Measurements from ENCODE around the gene GRK3.

GRK3 gene

GRCh38 chr22:25742918-25743708 lies 178.6 kb downstream of the GRK3 start:
- Histone ChIP-seq H3K36me3 (ENCODE audit: insufficient read depth, low read length) (no peaks in the 10 kb centered on the region), H3K27ac (ENCODE audit: low read depth, low read length) (no peak overlapping the region), H3K4me1 (ENCODE audit: insufficient read depth, low read length) (no peaks in the 10 kb centered on the region), H3K9me3 (ENCODE audit: low read length) (no peaks in the 10 kb centered on the region), H3K27me3 (ENCODE audit: control insufficient read depth in 1 of 2, insufficient read depth in 2 of 2, low read length in 2 of 2) (peaks cover 0 to 8% of the 10 kb centered on the region in 2 donors), H3K9ac (ENCODE audit: low read length) (no peak overlapping the region), H3K4me3 (ENCODE audit: low read depth in 1 of 2, low read length in 2 of 2) (no peak overlapping the region)

GRCh38 chr22:25744694-25745093 lies 180.2 kb downstream of the GRK3 start:
- no peak overlapping the region for H3K27ac ChIP-seq (ENCODE audit: low read depth, low read length)
- no peaks in the 10 kb centered on the region for H3K36me3 ChIP-seq (ENCODE audit: insufficient read depth, low read length)
- peaks cover 0 to 8% of the 10 kb centered on the region in 2 donors for H3K27me3 ChIP-seq (ENCODE audit: control insufficient read depth in 1 of 2, insufficient read depth in 2 of 2, low read length in 2 of 2)
- H3K9ac ChIP-seq (ENCODE audit: low read length) = no peak overlapping the region
- H3K4me3 ChIP-seq (ENCODE audit: low read depth in 1 of 2, low read length in 2 of 2) = no peak overlapping the region
- no peaks in the 10 kb centered on the region for H3K9me3 ChIP-seq (ENCODE audit: low read length)
- H3K4me1 ChIP-seq (ENCODE audit: insufficient read depth, low read length) = no peaks in the 10 kb centered on the region

GRCh38 chr22:25745341-25746011 lies 181.0 kb downstream of the GRK3 start:
- Histone ChIP-seq H3K9ac (ENCODE audit: low read length) (no peak overlapping the region), H3K4me1 (ENCODE audit: insufficient read depth, low read length) (no peaks in the 10 kb centered on the region), H3K4me3 (ENCODE audit: low read depth in 1 of 2, low read length in 2 of 2) (no peak overlapping the region), H3K36me3 (ENCODE audit: insufficient read depth, low read length) (no peaks in the 10 kb centered on the region), H3K27me3 (ENCODE audit: control insufficient read depth in 1 of 2, insufficient read depth in 2 of 2, low read length in 2 of 2) (peaks cover 0 to 8% of the 10 kb centered on the region in 2 donors), H3K9me3 (ENCODE audit: low read length) (no peaks in the 10 kb centered on the region), H3K27ac (ENCODE audit: low read depth, low read length) (no peak overlapping the region)

GRCh38 chr22:25746012-25746373 lies 181.5 kb downstream of the GRK3 start:
- no peak overlapping the region for H3K9ac ChIP-seq (ENCODE audit: low read length)
- H3K4me1 ChIP-seq (ENCODE audit: insufficient read depth, low read length) = no peaks in the 10 kb centered on the region
- peaks cover 0 to 8% of the 10 kb centered on the region in 2 donors for H3K27me3 ChIP-seq (ENCODE audit: control insufficient read depth in 1 of 2, insufficient read depth in 2 of 2, low read length in 2 of 2)
- H3K4me3 ChIP-seq (ENCODE audit: low read depth in 1 of 2, low read length in 2 of 2) = no peak overlapping the region
- H3K36me3 ChIP-seq (ENCODE audit: insufficient read depth, low read length) = no peaks in the 10 kb centered on the region
- H3K9me3 ChIP-seq (ENCODE audit: low read length) = no peaks in the 10 kb centered on the region
- H3K27ac ChIP-seq (ENCODE audit: low read depth, low read length) = no peak overlapping the region

GRCh38 chr22:25747245-25747944 lies 182.9 kb downstream of the GRK3 start:
- no peaks in the 10 kb centered on the region for H3K9me3 ChIP-seq (ENCODE audit: low read length)
- H3K36me3 ChIP-seq (ENCODE audit: insufficient read depth, low read length) = no peaks in the 10 kb centered on the region
- H3K9ac ChIP-seq (ENCODE audit: low read length) = no peak overlapping the region
- H3K27me3 ChIP-seq (ENCODE audit: control insufficient read depth in 1 of 2, insufficient read depth in 2 of 2, low read length in 2 of 2) = peaks cover 0 to 8% of the 10 kb centered on the region in 2 donors
- no peak overlapping the region for H3K27ac ChIP-seq (ENCODE audit: low read depth, low read length)
- no peak overlapping the region for H3K4me3 ChIP-seq (ENCODE audit: low read depth in 1 of 2, low read length in 2 of 2)
- no peaks in the 10 kb centered on the region for H3K4me1 ChIP-seq (ENCODE audit: insufficient read depth, low read length)

- Histone ChIP-seq H3K4me1 (ENCODE audit: insufficient read depth, low read length) (no peaks in the 10 kb centered on the region), H3K27me3 (ENCODE audit: control insufficient read depth in 1 of 2, insufficient read depth in 2 of 2, low read length in 2 of 2) (peaks cover 0 to 3% of the 10 kb centered on the region in 2 donors), H3K36me3 (ENCODE audit: insufficient read depth, low read length) (no peaks in the 10 kb centered on the region), H3K9ac (ENCODE audit: low read length) (no peak overlapping the region), H3K27ac (ENCODE audit: low read depth, low read length) (no peak overlapping the region), H3K9me3 (ENCODE audit: low read length) (no peaks in the 10 kb centered on the region), H3K4me3 (ENCODE audit: low read depth in 1 of 2, low read length in 2 of 2) (no peak overlapping the region)
These were observed 183.7 kb downstream of the GRK3 start for GRCh38 chr22:25748140-25748539.

GRCh38 chr22:25748704-25749103 lies 184.2 kb downstream of the GRK3 start:
- no peaks in the 10 kb centered on the region for H3K36me3 ChIP-seq (ENCODE audit: insufficient read depth, low read length)
- no peak overlapping the region for H3K9ac ChIP-seq (ENCODE audit: low read length)
- H3K4me1 ChIP-seq (ENCODE audit: insufficient read depth, low read length) = no peaks in the 10 kb centered on the region
- H3K9me3 ChIP-seq (ENCODE audit: low read length) = no peaks in the 10 kb centered on the region
- no peaks in the 10 kb centered on the region for H3K27me3 ChIP-seq (ENCODE audit: control insufficient read depth in 1 of 2, insufficient read depth in 2 of 2, low read length in 2 of 2)
- H3K27ac ChIP-seq (ENCODE audit: low read depth, low read length) = no peak overlapping the region
- no peak overlapping the region for H3K4me3 ChIP-seq (ENCODE audit: low read depth in 1 of 2, low read length in 2 of 2)

- no peak overlapping the region for H3K27ac ChIP-seq (ENCODE audit: low read depth, low read length)
- no peak overlapping the region for H3K4me3 ChIP-seq (ENCODE audit: low read depth in 1 of 2, low read length in 2 of 2)
- H3K9me3 ChIP-seq (ENCODE audit: low read length) = no peaks in the 10 kb centered on the region
- no peaks in the 10 kb centered on the region for H3K27me3 ChIP-seq (ENCODE audit: control insufficient read depth in 1 of 2, insufficient read depth in 2 of 2, low read length in 2 of 2)
- no peak overlapping the region for H3K9ac ChIP-seq (ENCODE audit: low read length)
- H3K36me3 ChIP-seq (ENCODE audit: insufficient read depth, low read length) = no peaks in the 10 kb centered on the region
- H3K4me1 ChIP-seq (ENCODE audit: insufficient read depth, low read length) = no peaks in the 10 kb centered on the region
These were observed 185.1 kb downstream of the GRK3 start for GRCh38 chr22:25749420-25750169.

GRCh38 chr22:25750569-25751173 lies 186.2 kb downstream of the GRK3 start:
- Histone ChIP-seq H3K27ac (ENCODE audit: low read depth, low read length) (no peak overlapping the region), H3K27me3 (ENCODE audit: control insufficient read depth in 1 of 2, insufficient read depth in 2 of 2, low read length in 2 of 2) (no peaks in the 10 kb centered on the region), H3K4me3 (ENCODE audit: low read depth in 1 of 2, low read length in 2 of 2) (no peak overlapping the region), H3K9ac (ENCODE audit: low read length) (no peak overlapping the region), H3K4me1 (ENCODE audit: insufficient read depth, low read length) (peaks cover 5% of the 10 kb centered on the region), H3K36me3 (ENCODE audit: insufficient read depth, low read length) (no peaks in the 10 kb centered on the region), H3K9me3 (ENCODE audit: low read length) (no peaks in the 10 kb centered on the region)

- no peaks in the 10 kb centered on the region for H3K27me3 ChIP-seq (ENCODE audit: control insufficient read depth in 1 of 2, insufficient read depth in 2 of 2, low read length in 2 of 2)
- H3K9ac ChIP-seq (ENCODE audit: low read length) = no peak overlapping the region
- no peaks in the 10 kb centered on the region for H3K9me3 ChIP-seq (ENCODE audit: low read length)
- H3K4me1 ChIP-seq (ENCODE audit: insufficient read depth, low read length) = peaks cover 5% of the 10 kb centered on the region
- no peak overlapping the region for H3K27ac ChIP-seq (ENCODE audit: low read depth, low read length)
- H3K4me3 ChIP-seq (ENCODE audit: low read depth in 1 of 2, low read length in 2 of 2) = no peak overlapping the region
- H3K36me3 ChIP-seq (ENCODE audit: insufficient read depth, low read length) = no peaks in the 10 kb centered on the region
These were observed 186.7 kb downstream of the GRK3 start for GRCh38 chr22:25751174-25751581.

All from muscle layer of colon (tissue), 2 donors.